Measurements from ENCODE around the gene PANX2.

GRCh38 chr22:50170453-50171318 is at the start of gene PANX2:
- TF ChIP-seq CTCF (IDR thresholded peaks at IDR 0.05 in 4 of 5, conservative IDR thresholded peaks at IDR 0.05 in 1 of 5): no peak
- no peak for TF ChIP-seq POLR2A (IDR thresholded peaks at IDR 0.05)

All from gastrocnemius medialis (tissue), 4 donors.